ENCODE results near the gene APOBEC3F. TPM values are rescaled to one million over a fixed set of nuclear protein-coding genes. Genes with fewer than 3 reads are reported as not detected.
"Not testable (repeated sequence)": the region's sequence is repeated elsewhere in the genome, so short reads cannot be mapped to it uniquely, and the experiment has no call there.

The APOBEC3F gene
- total and polyA plus RNA-seq, 12 donors = 7.0 to 22.1 (median 11.0) TPM

DNA sequence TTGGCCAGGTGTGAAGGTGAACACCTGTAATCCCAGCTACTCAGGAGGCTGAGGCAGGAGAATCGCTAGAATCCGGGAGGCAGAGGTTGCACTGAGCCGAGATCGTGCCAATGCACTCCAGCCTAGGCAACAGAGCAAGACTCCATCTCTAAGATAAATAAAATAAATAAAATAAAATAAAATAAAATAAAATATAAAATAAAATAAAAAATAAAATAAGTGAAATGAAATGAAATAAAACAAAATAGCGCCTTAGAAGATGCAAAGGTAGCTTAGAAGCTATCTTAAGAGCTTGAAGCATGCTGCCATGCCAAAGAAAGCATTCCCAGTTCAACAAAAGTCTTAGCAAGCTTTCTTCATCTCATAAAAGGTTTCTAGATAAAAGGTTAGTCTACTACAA lies 33.5 kb upstream of the APOBEC3F start:
- no peaks in the 10 kb centered on the region for H3K9me3 ChIP-seq (replicated peaks in 1 of 3)
- no peak overlapping the region for H3K27ac ChIP-seq
- intact Hi-C loops (cut with DNase I) = loop anchor here (5.0 to 10.0 kb wide), 5 partner anchors 110 to 308 kb away; partner anchors contain the start of gene RPL3 (in 1 of the 2)
- no peak overlapping the region for H3K4me3 ChIP-seq
- DNase-seq = peak in 1 of 7 donors; percentile 8
- 94 to 96% (median 95%) methylated on average over 5 of the region's 5 CpGs for WGBS, 4 donors
- TF ChIP-seq, protein P1, sequence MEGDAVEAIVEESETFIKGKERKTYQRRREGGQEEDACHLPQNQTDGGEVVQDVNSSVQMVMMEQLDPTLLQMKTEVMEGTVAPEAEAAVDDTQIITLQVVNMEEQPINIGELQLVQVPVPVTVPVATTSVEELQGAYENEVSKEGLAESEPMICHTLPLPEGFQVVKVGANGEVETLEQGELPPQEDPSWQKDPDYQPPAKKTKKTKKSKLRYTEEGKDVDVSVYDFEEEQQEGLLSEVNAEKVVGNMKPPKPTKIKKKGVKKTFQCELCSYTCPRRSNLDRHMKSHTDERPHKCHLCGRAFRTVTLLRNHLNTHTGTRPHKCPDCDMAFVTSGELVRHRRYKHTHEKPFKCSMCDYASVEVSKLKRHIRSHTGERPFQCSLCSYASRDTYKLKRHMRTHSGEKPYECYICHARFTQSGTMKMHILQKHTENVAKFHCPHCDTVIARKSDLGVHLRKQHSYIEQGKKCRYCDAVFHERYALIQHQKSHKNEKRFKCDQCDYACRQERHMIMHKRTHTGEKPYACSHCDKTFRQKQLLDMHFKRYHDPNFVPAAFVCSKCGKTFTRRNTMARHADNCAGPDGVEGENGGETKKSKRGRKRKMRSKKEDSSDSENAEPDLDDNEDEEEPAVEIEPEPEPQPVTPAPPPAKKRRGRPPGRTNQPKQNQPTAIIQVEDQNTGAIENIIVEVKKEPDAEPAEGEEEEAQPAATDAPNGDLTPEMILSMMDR (IDR thresholded peaks at IDR 0.05) = no peak
- TF ChIP-seq POLR2A (IDR thresholded peaks at IDR 0.05) = no peak
- no peaks in the 10 kb centered on the region for H3K27me3 ChIP-seq
- peaks cover 0 to 7% of the 10 kb centered on the region in 2 donors for H3K4me1 ChIP-seq (replicated peaks in 1 of 2)
- H3K36me3 ChIP-seq (replicated peaks in 1 of 2) = no peaks in the 10 kb centered on the region

DNA sequence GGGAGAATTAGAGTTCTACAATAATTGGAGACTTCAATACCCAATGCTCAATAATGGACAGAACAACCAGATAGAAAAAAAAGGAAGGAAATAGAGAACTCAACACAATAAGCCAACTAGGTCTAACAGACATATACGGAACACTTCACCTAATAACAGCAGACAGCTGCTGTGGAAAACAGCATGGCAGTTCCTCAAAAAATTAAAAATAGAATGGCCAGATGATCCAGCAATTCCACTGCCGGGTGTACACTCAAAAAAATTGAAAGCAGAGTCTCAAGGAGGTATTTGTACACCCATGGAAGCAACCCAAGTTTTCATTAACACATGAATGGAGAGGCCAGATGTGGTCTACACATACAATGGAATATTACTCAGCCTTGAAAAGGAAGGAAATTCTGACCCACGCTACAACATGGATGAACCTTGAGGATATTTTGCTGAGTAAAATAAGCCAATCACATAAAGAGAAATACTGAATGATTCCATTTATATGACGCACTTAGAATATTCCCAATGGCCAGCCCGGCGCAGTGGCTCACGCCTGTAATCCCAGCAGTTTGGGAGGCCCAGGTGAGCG lies 32.3 kb upstream of the APOBEC3F start:
- not testable (repeated sequence) for H3K4me3 ChIP-seq; H3K36me3 ChIP-seq (replicated peaks in 1 of 2); H3K4me1 ChIP-seq (replicated peaks in 1 of 2); H3K9me3 ChIP-seq (replicated peaks in 1 of 3); H3K27ac ChIP-seq; H3K27me3 ChIP-seq
- 81 to 86% (median 81%) methylated on average over 8 of the region's 8 CpGs for WGBS, 4 donors
- DNase-seq = peak in 1 of 7 donors; percentile 12
- intact Hi-C loops (cut with DNase I) = loop anchor here (5.0 to 10.0 kb wide), 5 partner anchors 109 to 306 kb away; partner anchors contain the start of gene RPL3 (in 1 of the 2)

DNA sequence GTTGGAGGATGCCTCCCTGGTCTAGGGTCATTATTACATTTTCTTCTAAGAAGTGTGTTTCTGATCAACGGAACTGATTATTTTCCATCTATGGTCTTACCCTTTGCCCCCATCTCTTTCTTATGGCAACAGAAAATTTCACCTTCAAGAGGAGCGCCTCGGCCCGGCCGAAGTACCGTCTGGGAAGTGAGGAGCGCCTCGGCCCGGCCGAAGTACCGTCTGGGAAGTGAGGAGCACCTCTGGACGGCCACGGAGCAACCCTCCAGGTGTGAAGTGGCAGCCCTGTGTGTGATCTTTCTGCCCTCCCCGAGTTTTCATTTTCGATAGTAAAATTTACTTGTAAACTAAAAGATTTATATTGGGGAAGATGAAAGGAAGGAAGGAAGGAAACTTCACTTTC lies 29.7 kb upstream of the APOBEC3F start:
- Histone ChIP-seq H3K9me3 (replicated peaks in 1 of 3) (no peaks in the 10 kb centered on the region), H3K27me3 (no peaks in the 10 kb centered on the region), H3K4me3 (no peak overlapping the region), H3K27ac (no peak overlapping the region), H3K4me1 (replicated peaks in 1 of 2) (peaks cover 10 to 15% of the 10 kb centered on the region in 2 donors), H3K36me3 (replicated peaks in 1 of 2) (no peaks in the 10 kb centered on the region)
- 81 to 82% (median 81%) methylated on average over 15 of the region's 15 CpGs for WGBS, 4 donors
- intact Hi-C loops (cut with DNase I) = loop anchor here in 1 of 2 donors (10.0 kb wide), 1 partner anchor 124 kb away; no protein-coding TSS in a partner anchor
- DNase-seq = peak in 1 of 7 donors; percentile 12
- no peak for TF ChIP-seq POLR2A (IDR thresholded peaks at IDR 0.05)
- TF ChIP-seq, protein P1 (IDR thresholded peaks at IDR 0.05) = no peak

DNA sequence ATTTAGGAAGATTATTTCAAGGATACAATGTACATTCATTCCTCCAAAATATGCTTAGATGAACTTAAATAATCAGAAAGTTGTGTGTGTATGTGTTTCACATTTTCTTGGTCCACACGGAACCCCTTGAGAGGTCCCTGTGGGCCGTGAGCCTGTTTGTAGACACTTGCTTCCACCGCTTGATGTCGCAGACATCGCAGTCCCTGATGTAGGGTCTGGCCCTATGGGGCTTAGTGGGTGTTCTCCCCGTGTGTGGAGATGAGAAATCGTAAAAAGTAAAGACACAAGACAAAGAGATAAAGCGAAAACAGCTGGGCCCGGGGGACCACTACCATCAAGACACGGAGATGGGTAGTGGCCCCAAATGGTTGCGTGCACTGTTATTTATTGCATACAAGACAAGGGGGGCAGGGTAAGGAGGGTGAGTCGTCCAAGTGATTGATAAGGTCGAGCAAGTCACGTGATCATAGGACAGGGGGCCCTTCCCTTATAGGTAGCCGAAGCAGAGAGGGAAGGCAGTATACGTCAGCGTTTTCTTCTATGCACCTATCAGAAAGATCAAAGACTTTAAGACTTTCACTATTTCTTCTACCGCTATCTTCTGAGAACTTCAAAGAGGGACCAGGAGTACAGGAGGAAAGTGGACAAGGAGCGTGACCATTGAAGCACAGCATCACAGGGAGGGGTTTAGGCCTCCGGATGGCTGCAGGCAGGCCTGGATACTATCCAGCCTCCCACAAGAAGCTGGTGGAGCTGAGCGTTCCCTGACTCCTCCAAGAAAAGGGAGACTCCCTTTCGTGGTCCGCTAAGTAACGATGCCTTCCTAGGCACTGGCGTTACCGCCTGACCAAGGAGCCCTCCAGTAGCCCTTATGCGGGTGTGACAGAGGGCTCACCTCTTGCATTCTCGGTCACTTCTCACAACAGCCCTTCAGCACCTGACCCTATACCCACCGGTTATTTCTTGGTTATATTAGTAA lies 27.8 kb upstream of the APOBEC3F start:
- H3K4me1 ChIP-seq (replicated peaks in 1 of 2) = peaks cover 10 to 15% of the 10 kb centered on the region in 2 donors
- peak in 1 of 7 donors; percentile 15 for DNase-seq
- H3K27me3 ChIP-seq = no peaks in the 10 kb centered on the region
- intact Hi-C loops (cut with DNase I) = loop anchor here in 1 of 2 donors (10.0 kb wide), 1 partner anchor 122 kb away; no protein-coding TSS in a partner anchor
- peak overlapping the region in 1 of 5 donors; percentile 79 for H3K27ac ChIP-seq
- no peaks in the 10 kb centered on the region for H3K9me3 ChIP-seq (replicated peaks in 1 of 3)
- no peaks in the 10 kb centered on the region for H3K36me3 ChIP-seq (replicated peaks in 1 of 2)
- 81 to 87% (median 83%) methylated on average over 29 of the region's 29 CpGs for WGBS, 4 donors
- TF ChIP-seq, protein P1 (IDR thresholded peaks at IDR 0.05) = no peak
- no peak for TF ChIP-seq POLR2A (IDR thresholded peaks at IDR 0.05)
- no peak overlapping the region for H3K4me3 ChIP-seq

DNA sequence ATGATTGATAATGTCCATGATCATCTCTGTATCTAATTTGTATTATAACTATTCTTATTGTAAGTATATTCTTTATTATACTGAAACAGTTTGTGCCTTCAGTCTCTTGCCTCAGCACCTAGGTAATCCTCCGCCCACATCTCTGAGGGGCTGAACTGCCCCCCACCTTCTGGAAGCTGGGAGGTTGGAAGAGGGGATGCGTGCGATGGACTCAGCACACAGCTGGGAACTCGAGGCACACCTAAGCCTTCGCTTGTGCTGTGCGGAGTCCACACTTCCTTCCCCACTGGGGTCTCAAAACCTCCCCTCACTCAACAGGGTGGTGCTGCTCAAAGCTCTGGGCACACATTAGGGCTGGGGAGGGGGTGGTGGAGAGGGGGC lies 27.1 kb upstream of the APOBEC3F start:
- H3K36me3 ChIP-seq (replicated peaks in 1 of 2); DNase-seq; H3K9me3 ChIP-seq (replicated peaks in 1 of 3); H3K27me3 ChIP-seq: not testable (repeated sequence)
- peak overlapping the region in 2 of 4 donors; percentile 56 to 68 for H3K4me3 ChIP-seq
- peaks cover 10 to 15% of the 10 kb centered on the region in 2 donors for H3K4me1 ChIP-seq (replicated peaks in 1 of 2)
- WGBS, 4 donors = 36 to 70% (median 60%) methylated on average over 6 of the region's 6 CpGs
- peak overlapping the region in 4 of 5 donors; percentile 79 to 96 (median 86) for H3K27ac ChIP-seq
- intact Hi-C loops (cut with DNase I) = loop anchor here in 1 of 2 donors (10.0 kb wide), 1 partner anchor 121 kb away; no protein-coding TSS in a partner anchor

All from adrenal gland (tissue), 12 donors.